ENCODE measurements around the gene PLB1.

The PLB1 gene

DNA sequence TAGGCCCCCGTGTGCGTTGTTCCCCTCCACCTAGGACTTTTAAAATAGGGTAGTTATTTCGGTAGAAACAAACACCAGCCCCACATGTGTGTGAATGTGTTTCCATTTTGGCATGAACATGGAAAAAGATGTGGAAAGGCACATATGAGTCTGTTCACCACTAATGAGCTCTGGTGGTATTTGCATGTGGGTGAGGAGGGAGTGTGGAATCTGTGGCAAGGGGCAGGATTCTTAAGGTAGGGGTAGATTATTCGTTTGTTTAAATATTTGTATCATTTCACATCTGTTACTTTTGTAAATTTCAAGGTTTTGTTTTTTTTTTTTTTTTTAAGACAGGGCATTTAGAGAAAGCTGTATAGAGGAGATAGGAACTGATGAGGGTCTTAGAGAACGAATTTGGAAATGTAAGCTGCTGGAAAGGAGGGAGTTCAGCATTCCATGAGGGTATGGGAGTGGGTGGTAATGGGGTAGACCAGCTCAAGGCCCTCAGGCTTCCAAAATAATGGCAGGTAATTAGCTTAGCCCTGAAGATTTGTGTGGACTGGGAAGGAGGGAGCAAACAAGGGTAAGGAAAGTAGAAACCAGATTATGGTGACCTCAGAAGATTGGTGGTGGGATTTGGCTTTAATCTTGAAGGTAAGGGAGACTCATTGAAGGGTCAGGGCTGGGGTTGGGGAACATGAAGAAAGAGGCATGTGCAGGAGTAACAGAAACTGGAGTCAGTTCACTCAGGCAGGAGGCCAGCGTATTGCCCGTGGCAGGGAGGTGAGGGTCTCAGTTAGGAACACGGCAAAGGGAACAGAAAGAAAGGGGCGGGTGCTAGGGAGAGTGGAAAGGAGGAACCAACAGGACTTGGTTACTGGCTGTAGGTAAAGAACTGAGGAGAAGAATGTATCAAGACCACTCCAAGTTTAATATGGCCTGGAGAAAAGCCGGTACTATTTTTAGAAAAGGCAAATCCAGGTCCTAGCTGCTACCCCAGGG lies 123.6 kb downstream of the PLB1 start:
- H3K4me1 ChIP-seq (ENCODE audit: insufficient read depth, low read length), result peaks cover 17% of the 10 kb centered on the region

DNA sequence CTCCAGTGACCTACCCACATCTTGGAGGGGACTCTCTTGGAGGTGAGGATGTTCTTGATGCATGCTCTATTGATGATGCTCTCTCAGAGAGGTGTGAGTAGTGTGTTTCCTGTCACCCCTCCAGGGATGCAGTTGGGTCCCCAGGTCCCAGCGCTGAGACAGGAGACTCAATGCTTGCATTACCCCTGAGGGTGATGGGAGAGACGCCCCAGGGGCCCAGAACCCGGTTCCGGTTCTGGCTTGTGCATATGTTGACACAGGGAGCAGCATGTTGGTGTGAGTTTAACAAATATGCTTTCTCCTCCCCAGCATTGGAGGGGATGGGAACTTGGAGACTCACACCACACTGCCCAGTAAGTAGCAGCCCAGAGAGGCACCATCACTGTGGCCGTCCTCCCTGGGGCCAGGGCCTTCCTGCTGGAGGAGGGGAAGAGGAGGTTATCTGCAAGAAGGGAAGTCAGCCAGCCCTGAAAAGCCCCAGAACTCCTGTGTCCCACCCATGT lies 124.5 kb downstream of the PLB1 start:
- Histone ChIP-seq H3K4me3 (ENCODE audit: low read depth in 1 of 2, low read length in 2 of 2) (no peak overlapping the region), H3K4me1 (ENCODE audit: insufficient read depth, low read length) (peaks cover 15% of the 10 kb centered on the region), H3K4me2 (ENCODE audit: insufficient read depth, low read length) (no peak overlapping the region), H3K27ac (ENCODE audit: low read length) (no peak overlapping the region), H4K20me1 (ENCODE audit: insufficient read depth, low read length) (no peaks in the 10 kb centered on the region), H3K27me3 (ENCODE audit: insufficient read depth, low read length, poor library complexity) (no peaks in the 10 kb centered on the region), H2AFZ (ENCODE audit: low read depth, low read length) (no peak overlapping the region), H3K36me3 (ENCODE audit: insufficient read depth, low read length) (no peaks in the 10 kb centered on the region), H3K79me2 (ENCODE audit: insufficient read depth, low read length) (no peaks in the 10 kb centered on the region), H3K9me3 (ENCODE audit: insufficient read depth, low read length, severe bottlenecking) (no peaks in the 10 kb centered on the region), H3K9ac (ENCODE audit: low read depth, low read length) (no peak overlapping the region)
- TF ChIP-seq, protein P1, sequence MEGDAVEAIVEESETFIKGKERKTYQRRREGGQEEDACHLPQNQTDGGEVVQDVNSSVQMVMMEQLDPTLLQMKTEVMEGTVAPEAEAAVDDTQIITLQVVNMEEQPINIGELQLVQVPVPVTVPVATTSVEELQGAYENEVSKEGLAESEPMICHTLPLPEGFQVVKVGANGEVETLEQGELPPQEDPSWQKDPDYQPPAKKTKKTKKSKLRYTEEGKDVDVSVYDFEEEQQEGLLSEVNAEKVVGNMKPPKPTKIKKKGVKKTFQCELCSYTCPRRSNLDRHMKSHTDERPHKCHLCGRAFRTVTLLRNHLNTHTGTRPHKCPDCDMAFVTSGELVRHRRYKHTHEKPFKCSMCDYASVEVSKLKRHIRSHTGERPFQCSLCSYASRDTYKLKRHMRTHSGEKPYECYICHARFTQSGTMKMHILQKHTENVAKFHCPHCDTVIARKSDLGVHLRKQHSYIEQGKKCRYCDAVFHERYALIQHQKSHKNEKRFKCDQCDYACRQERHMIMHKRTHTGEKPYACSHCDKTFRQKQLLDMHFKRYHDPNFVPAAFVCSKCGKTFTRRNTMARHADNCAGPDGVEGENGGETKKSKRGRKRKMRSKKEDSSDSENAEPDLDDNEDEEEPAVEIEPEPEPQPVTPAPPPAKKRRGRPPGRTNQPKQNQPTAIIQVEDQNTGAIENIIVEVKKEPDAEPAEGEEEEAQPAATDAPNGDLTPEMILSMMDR (IDR thresholded peaks at IDR 0.05; ENCODE audit: borderline replicate concordance, extremely low read depth, low read length, poor library complexity, severe bottlenecking), result no peak
- no peak for TF ChIP-seq EZH2 (IDR thresholded peaks at IDR 0.05; ENCODE audit: borderline replicate concordance, low read depth, low read length, severe bottlenecking)
- ATAC-seq (ENCODE audit: insufficient read depth, low read depth), result no peak
- DNase-seq, result no peak

More for the DNA sequence above, 123.6 kb downstream of the PLB1 start:
- DNase-seq (no peak), ATAC-seq (ENCODE audit: insufficient read depth, low read depth) (no peak)
- no peaks in the 10 kb centered on the region for H3K27me3 ChIP-seq (ENCODE audit: insufficient read depth, low read length, poor library complexity)
- no peak overlapping the region for H3K9ac ChIP-seq (ENCODE audit: low read depth, low read length)
- TF ChIP-seq, protein P1 (IDR thresholded peaks at IDR 0.05; ENCODE audit: borderline replicate concordance, extremely low read depth, low read length, poor library complexity, severe bottlenecking), result no peak
- TF ChIP-seq EZH2 (IDR thresholded peaks at IDR 0.05; ENCODE audit: borderline replicate concordance, low read depth, low read length, severe bottlenecking), result no peak
- H3K36me3 ChIP-seq (ENCODE audit: insufficient read depth, low read length), result no peaks in the 10 kb centered on the region
- no peaks in the 10 kb centered on the region for H4K20me1 ChIP-seq (ENCODE audit: insufficient read depth, low read length)
- no peak overlapping the region for H2AFZ ChIP-seq (ENCODE audit: low read depth, low read length)
- no peak overlapping the region for H3K27ac ChIP-seq (ENCODE audit: low read length)
- H3K9me3 ChIP-seq (ENCODE audit: insufficient read depth, low read length, severe bottlenecking), result no peaks in the 10 kb centered on the region
- H3K79me2 ChIP-seq (ENCODE audit: insufficient read depth, low read length), result no peaks in the 10 kb centered on the region
- no peak overlapping the region for H3K4me3 ChIP-seq (ENCODE audit: low read depth in 1 of 2, low read length in 2 of 2)
- H3K4me2 ChIP-seq (ENCODE audit: insufficient read depth, low read length), result no peak overlapping the region

DNA sequence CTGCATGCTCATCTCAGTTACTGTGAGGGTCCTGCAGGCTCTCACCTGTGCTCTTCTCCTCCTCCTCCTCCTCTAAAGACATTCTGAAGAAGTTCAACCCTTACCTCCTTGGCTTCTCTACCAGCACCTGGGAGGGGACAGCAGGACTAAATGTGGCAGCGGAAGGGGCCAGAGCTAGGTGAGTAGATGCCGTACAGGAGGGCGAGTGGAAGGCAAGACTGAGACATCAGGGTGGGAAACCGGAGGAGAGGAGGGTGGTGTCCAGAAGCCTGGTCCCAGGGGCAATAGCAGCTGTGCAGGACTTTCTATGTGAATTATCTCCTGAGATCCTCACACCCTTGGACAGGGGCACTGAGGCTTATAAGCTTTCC lies 124.9 kb downstream of the PLB1 start:
- H3K36me3 ChIP-seq (ENCODE audit: insufficient read depth, low read length), result no peaks in the 10 kb centered on the region
- H3K27me3 ChIP-seq (ENCODE audit: insufficient read depth, low read length, poor library complexity), result no peaks in the 10 kb centered on the region
- DNase-seq (no peak), ATAC-seq (ENCODE audit: insufficient read depth, low read depth) (no peak)
- H3K4me1 ChIP-seq (ENCODE audit: insufficient read depth, low read length), result peaks cover 15% of the 10 kb centered on the region
- H3K4me3 ChIP-seq (ENCODE audit: low read depth in 1 of 2, low read length in 2 of 2), result no peak overlapping the region; a peak in 1 of 4 replicates
- no peaks in the 10 kb centered on the region for H3K79me2 ChIP-seq (ENCODE audit: insufficient read depth, low read length)
- TF ChIP-seq, protein P1 (IDR thresholded peaks at IDR 0.05; ENCODE audit: borderline replicate concordance, extremely low read depth, low read length, poor library complexity, severe bottlenecking), result no peak
- no peak for TF ChIP-seq EZH2 (IDR thresholded peaks at IDR 0.05; ENCODE audit: borderline replicate concordance, low read depth, low read length, severe bottlenecking)
- H2AFZ ChIP-seq (ENCODE audit: low read depth, low read length), result no peak overlapping the region
- H3K27ac ChIP-seq (ENCODE audit: low read length), result no peak overlapping the region
- H3K9ac ChIP-seq (ENCODE audit: low read depth, low read length), result no peak overlapping the region
- H3K4me2 ChIP-seq (ENCODE audit: insufficient read depth, low read length), result peak overlapping the region; percentile 47
- no peaks in the 10 kb centered on the region for H3K9me3 ChIP-seq (ENCODE audit: insufficient read depth, low read length, severe bottlenecking)
- no peaks in the 10 kb centered on the region for H4K20me1 ChIP-seq (ENCODE audit: insufficient read depth, low read length)

Measured in DND-41 (cell line).